ENCODE results near the gene MBD5. TPM values are rescaled to one million over a fixed set of nuclear protein-coding genes. Genes with fewer than 3 reads are reported as not detected.
A peak's percentile ranks its signal among the peaks of the same experiment; 100 is the strongest.

Gene MBD5
- polyA plus RNA-seq, 1 of the 3 experiments (the other 2 are of a cell fraction) = 7.4 TPM

GRCh38 chr2:148201075-148202004 is 180.4 kb downstream of the MBD5 start:
- POLR2A ChIA-PET = no interaction called here
- no peak overlapping the region for H3K9ac ChIP-seq
- H2AFZ ChIP-seq (ENCODE audit: low read depth) = no peak overlapping the region

GRCh38 chr2:148202237-148202636 is 181.3 kb downstream of the MBD5 start:
- Histone ChIP-seq H3K36me3 (replicated peaks in 1 of 2; ENCODE audit: control insufficient read depth in 1 of 2, insufficient read depth in 2 of 2, low read length in 1 of 2) (peaks cover 0 to 3% of the 10 kb centered on the region in 2 experiments), H3K9ac (no peak overlapping the region), H4K20me1 (ENCODE audit: insufficient read depth) (no peaks in the 10 kb centered on the region), H2AFZ (ENCODE audit: low read depth) (no peak overlapping the region), H3K4me3 (ENCODE audit: low read depth in 2 of 2, low read length in 1 of 2) (no peak overlapping the region), H3K9me2 (no peaks in the 10 kb centered on the region), H3K27me3 (ENCODE audit: insufficient read depth) (no peaks in the 10 kb centered on the region), H3F3A (replicated peaks; ENCODE audit: insufficient read depth) (no peaks in the 10 kb centered on the region), H3K4me2 (no peak overlapping the region), H3K27ac (ENCODE audit: low read depth in 2 of 2, low read length in 1 of 2) (no peak overlapping the region), H3K4me1 (ENCODE audit: control insufficient read depth in 1 of 2, insufficient read depth in 2 of 2, low read depth in 1 of 2, low read length in 1 of 2) (no peaks in the 10 kb centered on the region), H3K79me2 (ENCODE audit: insufficient read depth) (no peaks in the 10 kb centered on the region), H3K9me3 (no peaks in the 10 kb centered on the region)
- TF ChIP-seq NRF1 (IDR thresholded peaks at IDR 0.05; ENCODE audit: low read depth, low read length) (no peak), RFX5 (IDR thresholded peaks at IDR 0.05; ENCODE audit: low read length) (no peak), RXRA (IDR thresholded peaks at IDR 0.05; ENCODE audit: borderline replicate concordance, low read depth) (no peak)
- no peak for DNase-seq
- ChIA-PET POLR2A (no interaction called here), CTCF (no interaction called here)

More at GRCh38 chr2:148201075-148202004, 180.4 kb downstream of the MBD5 start:
- WGBS (ENCODE audit: low lambda C conversion rate) = 80% methylated on average over 14 of the region's 15 CpGs
- CTCF ChIA-PET = no interaction called here
- Histone ChIP-seq H3K4me2 (no peak overlapping the region), H3K9me2 (no peaks in the 10 kb centered on the region), H3K4me3 (ENCODE audit: low read depth in 2 of 2, low read length in 1 of 2) (no peak overlapping the region), H3K9me3 (no peaks in the 10 kb centered on the region), H3K36me3 (replicated peaks in 1 of 2; ENCODE audit: control insufficient read depth in 1 of 2, insufficient read depth in 2 of 2, low read length in 1 of 2) (peaks cover 0 to 3% of the 10 kb centered on the region in 2 experiments), H3K27ac (ENCODE audit: low read depth in 2 of 2, low read length in 1 of 2) (no peak overlapping the region), H3F3A (replicated peaks; ENCODE audit: insufficient read depth) (no peaks in the 10 kb centered on the region), H4K20me1 (ENCODE audit: insufficient read depth) (no peaks in the 10 kb centered on the region), H3K79me2 (ENCODE audit: insufficient read depth) (no peaks in the 10 kb centered on the region), H3K4me1 (ENCODE audit: control insufficient read depth in 1 of 2, insufficient read depth in 2 of 2, low read depth in 1 of 2, low read length in 1 of 2) (no peaks in the 10 kb centered on the region), H3K27me3 (ENCODE audit: insufficient read depth) (no peaks in the 10 kb centered on the region)
- DNase-seq = peak; percentile 22
- no peak for TF ChIP-seq TCF12 (IDR thresholded peaks at IDR 0.05)
- TF ChIP-seq SMC3 (IDR thresholded peaks at IDR 0.05; ENCODE audit: low read depth, low read length) = peak; percentile 35
- peak; percentile 37 for TF ChIP-seq CTCF (IDR thresholded peaks at IDR 0.05)
- TF ChIP-seq RAD21 (IDR thresholded peaks at IDR 0.05; ENCODE audit: low read length) = peak; percentile 61
- TF ChIP-seq RFX5 (IDR thresholded peaks at IDR 0.05; ENCODE audit: low read length) = no peak

GRCh38 chr2:148207111-148207510 is 186.2 kb downstream of the MBD5 start:
- no peak for DNase-seq
- no peak for TF ChIP-seq RFX5 (IDR thresholded peaks at IDR 0.05; ENCODE audit: low read length)
- TF ChIP-seq RAD21 (IDR thresholded peaks at IDR 0.05; ENCODE audit: low read length) = no peak
- TF ChIP-seq MEF2A (IDR thresholded peaks at IDR 0.05; ENCODE audit: borderline replicate concordance, low read depth) = no peak
- TF ChIP-seq ELF1 (IDR thresholded peaks at IDR 0.05) = no peak
- TF ChIP-seq CHD2 (IDR thresholded peaks at IDR 0.05; ENCODE audit: low read length, partially characterized antibody) = no peak
- no peak for TF ChIP-seq GATA2 (CRISPR knock-in tag; IDR thresholded peaks at IDR 0.05)
- H3K9ac ChIP-seq = no peak overlapping the region
- POLR2A ChIA-PET = no interaction called here
- CTCF ChIA-PET = no interaction called here
- no peaks in the 10 kb centered on the region; the same call in 1 of the 2 replicates for H3K9me2 ChIP-seq
- H3K27me3 ChIP-seq (ENCODE audit: insufficient read depth) = no peaks in the 10 kb centered on the region
- H3K27ac ChIP-seq (ENCODE audit: low read depth in 2 of 2, low read length in 1 of 2) = no peak overlapping the region; a peak in 1 of 4 replicates
- H2AFZ ChIP-seq (ENCODE audit: low read depth) = no peak overlapping the region
- H4K20me1 ChIP-seq (ENCODE audit: insufficient read depth) = no peaks in the 10 kb centered on the region
- peaks cover 5% of the 10 kb centered on the region for H3F3A ChIP-seq (replicated peaks; ENCODE audit: insufficient read depth)
- peaks cover 0 to 3% of the 10 kb centered on the region in 2 experiments for H3K36me3 ChIP-seq (replicated peaks in 1 of 2; ENCODE audit: control insufficient read depth in 1 of 2, insufficient read depth in 2 of 2, low read length in 1 of 2)
- no peak overlapping the region for H3K4me2 ChIP-seq
- WGBS (ENCODE audit: low lambda C conversion rate) = 92% methylated on average over 2 of the region's 2 CpGs
- no peak overlapping the region for H3K4me3 ChIP-seq (ENCODE audit: low read depth in 2 of 2, low read length in 1 of 2)
- H3K79me2 ChIP-seq (ENCODE audit: insufficient read depth) = no peaks in the 10 kb centered on the region
- no peaks in the 10 kb centered on the region for H3K4me1 ChIP-seq (ENCODE audit: control insufficient read depth in 1 of 2, insufficient read depth in 2 of 2, low read depth in 1 of 2, low read length in 1 of 2)
- H3K9me3 ChIP-seq = no peaks in the 10 kb centered on the region

All from SK-N-SH (cell line).